HAP-1 (cell line): Measurements from ENCODE around the gene LAMB4.
"Not testable (repeated sequence)": the region's sequence is repeated elsewhere in the genome, so short reads cannot be mapped to it uniquely, and the experiment has no call there.

Experiments
- DNase-seq, 2 experiments: peaks; one replicate each; pipeline ENCODE4 v3.0.0-alpha.2; 2016 to 2020; ENCODE audit warnings: low spot score in 2 of 2
- H3K27me3 ChIP-seq: fragments of 250-450 bp; sonication (Bioruptor Pico); 2 replicates; pipeline ENCODE4 v1.5.1; 2020; ENCODE audit warnings: low read depth, mild to moderate bottlenecking, moderate library complexity
- H3K36me3 ChIP-seq: fragments of 250-450 bp; sonication (Bioruptor Pico); replicated peaks from 2 replicates; pipeline ENCODE4 v1.5.1; 2020; ENCODE audit warnings: mild to moderate bottlenecking
- H3K4me1 ChIP-seq: fragments of 250-450 bp; sonication (Bioruptor Pico); 2 replicates; pipeline ENCODE4 v1.5.1; 2020; ENCODE audit warnings: mild to moderate bottlenecking
- H3K4me3 ChIP-seq: fragments of 250-450 bp; sonication (Bioruptor Pico); 2 replicates; pipeline ENCODE4 v1.5.1; 2020; ENCODE audit warnings: mild to moderate bottlenecking, moderate library complexity
- H3K9me3 ChIP-seq: fragments of 250-450 bp; sonication (Bioruptor Pico); 2 replicates; pipeline ENCODE4 v1.5.1; 2020; ENCODE audit warnings: mild to moderate bottlenecking, moderate library complexity
- in situ Hi-C: fragments of 300-500 bp; cut with MboI; formaldehyde crosslinking; loops from 3 replicates; pipeline ENCODE4 v1.14.3; 2020; ENCODE audit warnings: low sequenced_read_pairs, inconsistent platforms, mixed read lengths

Gene LAMB4

DNA sequence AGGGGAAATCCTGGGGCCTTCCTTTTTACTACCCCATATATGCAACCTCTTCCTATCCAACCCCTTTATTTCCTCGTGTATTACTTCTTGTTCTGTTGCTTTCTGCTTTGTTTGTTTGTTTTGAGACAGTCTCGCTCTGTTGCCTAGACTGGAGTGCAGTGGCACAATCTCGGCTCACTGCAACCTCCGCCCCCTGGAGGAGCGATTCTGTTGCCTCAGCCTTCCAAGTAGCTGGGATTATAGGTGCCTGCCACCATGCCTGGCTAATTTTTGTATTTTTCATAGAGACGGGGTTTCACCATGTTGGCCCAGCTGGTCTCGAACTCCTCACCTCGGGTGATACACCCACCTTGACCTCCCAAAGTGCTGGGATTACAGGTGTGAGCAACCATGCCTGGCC is 96.9 kb downstream of the LAMB4 start:
- in situ Hi-C loops, H3K27me3 ChIP-seq, H3K9me3 ChIP-seq, DNase-seq, H3K4me3 ChIP-seq, H3K4me1 ChIP-seq, H3K36me3 ChIP-seq: not testable (repeated sequence)

GRCh38 chr7:108030516-108030915 is 99.6 kb downstream of the LAMB4 start:
- Histone ChIP-seq H3K36me3 (no peaks in the 10 kb centered on the region), H3K4me1 (no peaks in the 10 kb centered on the region), H3K9me3 (no peaks in the 10 kb centered on the region), H3K4me3 (no peak overlapping the region), H3K27me3 (no peaks in the 10 kb centered on the region)
- in situ Hi-C loops = no loop called here
- DNase-seq = no peak

GRCh38 chr7:108029034-108029433 is 101.1 kb downstream of the LAMB4 start:
- Histone ChIP-seq H3K4me3 (no peak overlapping the region), H3K9me3 (no peaks in the 10 kb centered on the region), H3K36me3 (no peaks in the 10 kb centered on the region), H3K27me3 (0 out of 2 replicates have a peak, but pooled peaks cover 3% of the 10 kb centered on the region), H3K4me1 (no peaks in the 10 kb centered on the region)
- in situ Hi-C loops = no loop called here
- no peak for DNase-seq

- no peak for DNase-seq
- no peaks in the 10 kb centered on the region for H3K9me3 ChIP-seq
- 0 out of 2 replicates have a peak, but pooled peaks cover 5% of the 10 kb centered on the region for H3K27me3 ChIP-seq
- in situ Hi-C loops = no loop called here
- no peak overlapping the region for H3K4me3 ChIP-seq
- H3K4me1 ChIP-seq = no peaks in the 10 kb centered on the region
- H3K36me3 ChIP-seq = no peaks in the 10 kb centered on the region
Observed at GRCh38 chr7:108028111-108028510, 102.0 kb downstream of the LAMB4 start.

DNA sequence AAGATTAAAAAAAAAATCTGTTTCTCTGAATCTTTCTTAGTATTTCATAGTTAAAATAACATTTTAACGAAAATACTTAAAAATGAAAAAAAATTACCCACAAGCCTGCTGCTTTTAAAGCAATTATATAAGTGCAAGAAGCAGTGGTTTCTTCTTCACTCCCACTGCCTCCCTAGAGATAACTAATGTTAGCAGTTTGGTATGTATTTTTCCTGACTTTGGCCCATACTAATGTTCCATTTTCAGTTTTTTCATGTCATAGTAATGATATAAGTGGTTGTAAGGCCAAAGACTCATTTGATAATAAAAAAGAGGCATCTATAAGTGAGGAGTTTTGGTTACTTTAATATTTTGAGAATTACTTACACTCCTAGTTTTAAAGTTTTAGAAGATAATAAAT is 102.9 kb downstream of the LAMB4 start:
- H3K4me3 ChIP-seq = no peak overlapping the region
- no peaks in the 10 kb centered on the region for H3K36me3 ChIP-seq
- no peaks in the 10 kb centered on the region for H3K9me3 ChIP-seq
- no peaks in the 10 kb centered on the region for H3K4me1 ChIP-seq
- no peak for DNase-seq
- in situ Hi-C loops = no loop called here
- H3K27me3 ChIP-seq = peaks cover 8% of the 10 kb centered on the region; the same call in 1 of the 2 replicates

- Histone ChIP-seq H3K4me1 (no peaks in the 10 kb centered on the region), H3K4me3 (no peak overlapping the region), H3K9me3 (no peaks in the 10 kb centered on the region), H3K36me3 (no peaks in the 10 kb centered on the region), H3K27me3 (peaks cover 8% of the 10 kb centered on the region; the same call in 1 of the 2 replicates)
- in situ Hi-C loops = no loop called here
- DNase-seq = no peak
Observed at GRCh38 chr7:108026647-108027046, 103.5 kb downstream of the LAMB4 start.

- H3K27me3 ChIP-seq = peaks cover 8% of the 10 kb centered on the region; the same call in 1 of the 2 replicates
- H3K36me3 ChIP-seq = no peaks in the 10 kb centered on the region
- no peaks in the 10 kb centered on the region for H3K4me1 ChIP-seq
- DNase-seq = no peak
- no peak overlapping the region for H3K4me3 ChIP-seq
- H3K9me3 ChIP-seq = no peaks in the 10 kb centered on the region
- in situ Hi-C loops = no loop called here
Observed at GRCh38 chr7:108026116-108026515, 104.0 kb downstream of the LAMB4 start.

- Histone ChIP-seq H3K36me3 (no peaks in the 10 kb centered on the region), H3K4me3 (no peak overlapping the region), H3K4me1 (no peaks in the 10 kb centered on the region), H3K27me3 (peaks cover 8% of the 10 kb centered on the region; the same call in 1 of the 2 replicates), H3K9me3 (no peaks in the 10 kb centered on the region)
- DNase-seq = no peak
- in situ Hi-C loops = no loop called here
Observed at GRCh38 chr7:108024538-108024937, 105.6 kb downstream of the LAMB4 start.

DNA sequence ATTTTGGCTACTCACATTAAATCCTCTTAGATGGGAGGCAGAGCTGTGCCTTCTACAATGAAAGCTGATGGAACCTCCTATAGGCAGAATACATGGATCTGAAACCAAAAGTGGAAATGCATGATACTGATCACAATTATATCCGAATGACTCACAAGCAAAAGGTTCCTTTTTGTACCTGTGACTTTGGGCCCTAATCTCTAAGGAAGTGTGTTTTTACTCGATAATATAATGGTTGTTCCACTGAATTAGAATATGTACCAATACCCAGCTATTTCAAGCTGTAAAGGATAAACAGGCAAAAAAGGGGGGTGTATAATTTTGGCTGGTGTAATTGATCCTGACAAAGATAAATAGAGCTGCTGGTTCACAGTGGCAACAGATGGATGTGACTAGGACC is 109.6 kb downstream of the LAMB4 start:
- in situ Hi-C loops = no loop called here

GRCh38 chr7:108018668-108019067 is 111.5 kb downstream of the LAMB4 start:
- H3K9me3 ChIP-seq = no peaks in the 10 kb centered on the region
- in situ Hi-C loops = no loop called here
- no peak overlapping the region for H3K4me3 ChIP-seq
- H3K27me3 ChIP-seq = peaks cover 4% of the 10 kb centered on the region; the same call in 1 of the 2 replicates
- H3K36me3 ChIP-seq = no peaks in the 10 kb centered on the region
- H3K4me1 ChIP-seq = peaks cover 8% of the 10 kb centered on the region
- no peak for DNase-seq

More for the DNA sequence above, 109.6 kb downstream of the LAMB4 start:
- H3K4me3 ChIP-seq = no peak overlapping the region
- no peaks in the 10 kb centered on the region for H3K36me3 ChIP-seq
- H3K4me1 ChIP-seq = peaks cover 4% of the 10 kb centered on the region
- H3K27me3 ChIP-seq = peaks cover 8% of the 10 kb centered on the region; the same call in 1 of the 2 replicates
- no peak for DNase-seq
- no peaks in the 10 kb centered on the region for H3K9me3 ChIP-seq

- Histone ChIP-seq H3K36me3 (no peaks in the 10 kb centered on the region), H3K4me1 (peaks cover 16% of the 10 kb centered on the region), H3K4me3 (no peak overlapping the region), H3K9me3 (no peaks in the 10 kb centered on the region), H3K27me3 (peaks cover 2% of the 10 kb centered on the region; the same call in 1 of the 2 replicates)
- in situ Hi-C loops = no loop called here
- no peak for DNase-seq
Observed at GRCh38 chr7:108017776-108018151, 112.4 kb downstream of the LAMB4 start.

DNA sequence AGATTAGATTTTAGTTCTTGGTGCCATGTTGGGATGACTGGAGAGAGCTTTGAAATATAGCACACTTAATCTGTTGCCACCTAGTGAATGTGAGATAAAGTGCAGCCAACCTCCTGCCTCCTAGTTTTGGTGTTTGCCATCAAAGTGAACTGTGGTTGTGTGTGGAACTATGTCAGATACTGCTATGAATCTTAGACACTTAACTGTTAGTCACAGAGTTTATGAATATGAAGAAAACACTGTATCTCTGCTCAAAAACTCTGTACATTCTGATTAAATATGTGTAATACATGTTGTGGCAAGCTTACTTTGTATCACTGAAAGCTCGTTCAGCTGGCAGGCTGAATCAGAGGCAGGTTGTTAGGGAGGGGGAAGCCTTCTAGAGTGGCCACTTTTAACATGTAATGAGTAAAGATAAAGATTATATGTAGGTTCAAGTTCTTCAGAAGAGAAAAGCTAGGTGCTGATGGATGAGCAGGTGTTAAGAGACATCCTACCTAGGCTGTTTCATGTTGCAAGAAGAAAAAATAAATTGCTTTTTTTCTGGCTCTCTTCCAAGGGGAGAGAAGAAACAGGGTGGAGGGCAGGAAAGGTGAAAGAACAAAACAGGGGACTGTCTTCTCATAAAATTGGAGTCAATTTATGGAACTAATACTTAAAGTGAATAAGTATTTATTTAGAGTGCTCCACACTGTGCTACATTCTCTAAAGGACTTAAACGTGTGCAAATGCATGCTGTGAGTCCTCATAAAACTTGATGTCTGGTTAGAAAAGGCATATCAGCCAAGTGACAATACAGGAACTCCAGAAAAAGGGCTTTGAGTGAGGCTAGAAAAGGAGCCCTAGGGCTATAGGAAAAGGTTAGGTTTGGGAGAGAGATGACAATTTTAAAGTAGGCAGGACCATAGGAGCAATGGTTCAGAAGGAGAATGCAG is 113.1 kb downstream of the LAMB4 start:
- Histone ChIP-seq H3K9me3 (no peaks in the 10 kb centered on the region), H3K36me3 (no peaks in the 10 kb centered on the region), H3K4me3 (no peak overlapping the region), H3K4me1 (peaks cover 20% of the 10 kb centered on the region), H3K27me3 (no peaks in the 10 kb centered on the region)
- DNase-seq = peak; percentile 37 to 58
- in situ Hi-C loops = no loop called here

GRCh38 chr7:108015740-108016139 is 114.4 kb downstream of the LAMB4 start:
- in situ Hi-C loops = no loop called here
- H3K4me1 ChIP-seq = peaks cover 20% of the 10 kb centered on the region
- H3K4me3 ChIP-seq = no peak overlapping the region
- H3K27me3 ChIP-seq = no peaks in the 10 kb centered on the region
- no peak for DNase-seq
- no peaks in the 10 kb centered on the region for H3K9me3 ChIP-seq
- H3K36me3 ChIP-seq = no peaks in the 10 kb centered on the region
